ENCODE results near the gene DPP7. TPM values are rescaled to one million over a fixed set of nuclear protein-coding genes. Genes with fewer than 3 reads are reported as not detected.
A peak's percentile ranks its signal among the peaks of the same experiment; 100 is the strongest.

Gene DPP7
- total and polyA plus RNA-seq, 10 of the 15 experiments (the other 5 are each of a cell fraction or from before 2014, with no cell fraction given): 0.68 to 245 (median 106) TPM

- no peak for TF ChIP-seq E2F8 (IDR thresholded peaks at IDR 0.05; ENCODE audit: low read depth, partially characterized antibody)
- 0 out of 2 replicates have a peak, but pooled peaks have one; percentile 31 for TF ChIP-seq NRF1 (conservative IDR thresholded peaks at IDR 0.05; ENCODE audit: low read depth, low read length)
- no peak for TF ChIP-seq SMAD1 (IDR thresholded peaks at IDR 0.05; ENCODE audit: low read depth, partially characterized antibody)
- TF ChIP-seq ZBED1 (IDR thresholded peaks at IDR 0.05; ENCODE audit: borderline replicate concordance): no peak
- TF ChIP-seq CEBPB (IDR thresholded peaks at IDR 0.05; ENCODE audit: borderline replicate concordance in 1 of 2, low read depth in 2 of 2, low read length in 2 of 2): no peak
- no peak for TF ChIP-seq NR2C2 (IDR thresholded peaks at IDR 0.05; ENCODE audit: borderline replicate concordance, control insufficient read depth, insufficient read length, low read depth)
- peak; percentile 2 to 60; a peak in 2 of 4 replicates for TF ChIP-seq BHLHE40 (IDR thresholded peaks at IDR 0.05; ENCODE audit: borderline replicate concordance in 1 of 2, low read depth in 2 of 2, low read length in 1 of 2)
- TF ChIP-seq USF1 (IDR thresholded peaks at IDR 0.05; ENCODE audit: borderline replicate concordance, extremely low read length, insufficient read depth, low read depth, low read length): no peak
- no peak for TF ChIP-seq CTCF (IDR thresholded peaks at IDR 0.05 in 2 of 3, conservative IDR thresholded peaks at IDR 0.05 in 1 of 3; ENCODE audit: control insufficient read depth in 2 of 3, extremely low read depth in 1 of 3, insufficient read depth in 1 of 3, low read depth in 3 of 3, low read length in 3 of 3)
- peak; percentile 64; the same call in 1 of the 2 replicates for TF ChIP-seq RFX5 (IDR thresholded peaks at IDR 0.05; ENCODE audit: low read depth, low read length)
- no peak for TF ChIP-seq HSF1 (IDR thresholded peaks at IDR 0.05; ENCODE audit: low read depth, low read length)
- no peak for TF ChIP-seq EGR1 (IDR thresholded peaks at IDR 0.05; ENCODE audit: borderline replicate concordance in 1 of 2, low read depth in 2 of 2, low read length in 2 of 2)
- no peak for TF ChIP-seq EP300 (IDR thresholded peaks at IDR 0.05; ENCODE audit: borderline replicate concordance in 1 of 2, control insufficient read depth in 1 of 2, low read depth in 2 of 2, low read length in 2 of 2)
- TF ChIP-seq HDAC6 (IDR thresholded peaks at IDR 0.05; ENCODE audit: unreplicated experiment): no peak
- TF ChIP-seq HDAC2 (IDR thresholded peaks at IDR 0.05): no peak
- peak; percentile 52; the same call in 1 of the 2 replicates for TF ChIP-seq CREB1 (IDR thresholded peaks at IDR 0.05; ENCODE audit: low read depth)
Measured at GRCh38 chr9:137070201-137070905, 44.2 kb downstream of the DPP7 start, which contains the start of gene SAPCD2 (continued).
